Peyer's patch (tissue), 4 donors: Measurements from ENCODE around the gene ZNF273. TPM values are rescaled to one million over a fixed set of nuclear protein-coding genes. Genes with fewer than 3 reads are reported as not detected.

Experiments used
- DNase-seq, 3 donors: peaks; one replicate each; pipeline ENCODE4 v3.0.0-alpha.2; 2017 to 2019
- H3K27ac ChIP-seq, 4 donors: fragments of 200-600 bp; sonication (generic); one replicate each; pipeline ENCODE4 v1.5.1; 2016 to 2019
- H3K27me3 ChIP-seq, 2 donors: fragments of 200-600 bp; sonication (generic); one replicate each; pipeline ENCODE4 v1.5.1; 2019
- H3K36me3 ChIP-seq, 3 donors: fragments of 200-600 bp; sonication (generic); one replicate each; pipeline ENCODE4 v1.5.1; 2016 to 2019
- H3K4me1 ChIP-seq, 4 donors: fragments of 200-600 bp; sonication (generic); one replicate each; pipeline ENCODE4 v1.5.1; 2016 to 2019
- H3K4me3 ChIP-seq, 4 donors: fragments of 200-600 bp; sonication (generic); 1 replicate in 3 of 4; 2 replicates in 1 of 4; pipeline ENCODE4 v1.5.1; 2016 to 2019; ENCODE audit warnings: mild to moderate bottlenecking in 1 of 4
- H3K9me3 ChIP-seq, 4 donors: fragments of 200-600 bp; sonication (generic); one replicate each; pipeline ENCODE4 v1.5.1; 2016 to 2019; ENCODE audit warnings: mild to moderate bottlenecking in 1 of 4
- CTCF ChIP-seq, 6 experiments: fragments of 450-650 bp in 4 of 6; fragments of 200-600 bp in 2 of 6; sonication (generic) in 1 of 6; IDR thresholded peaks; one replicate each; pipeline ENCODE4 v1.5.1; 2017 to 2019; ENCODE audit warnings: antibody characterized with exemption in 6 of 6, mild to moderate bottlenecking in 3 of 6, moderate library complexity in 1 of 6
- POLR2A ChIP-seq, 2 donors: fragments of 450-650 bp; IDR thresholded peaks; one replicate each; pipeline ENCODE4 v1.5.1; 2017; ENCODE audit warnings: antibody characterized with exemption in 2 of 2, mild to moderate bottlenecking in 2 of 2, moderate library complexity in 2 of 2
- total RNA-seq, 4 donors: library from RNA; depleted of rRNA; stranded (reverse); fragments of >200 nt; gene quantifications; one replicate each; pipeline ENCODE4 v1.1.0, GENCODE V29; 2016

ZNF273 gene
- total RNA-seq, 4 donors from 2014 or later: 1.6 to 9.1 (median 3.4) TPM

- Histone ChIP-seq H3K36me3 (no peaks in the 10 kb centered on the region), H3K27me3 (no peaks in the 10 kb centered on the region), H3K9me3 (peaks cover 0 to 3% (median 0%) of the 10 kb centered on the region in 4 donors), H3K27ac (no peak overlapping the region), H3K4me3 (no peak overlapping the region), H3K4me1 (no peaks in the 10 kb centered on the region)
- TF ChIP-seq POLR2A (IDR thresholded peaks at IDR 0.05) (no peak), CTCF (IDR thresholded peaks at IDR 0.05) (no peak)
- DNase-seq: peak in 1 of 3 donors; percentile 23
Measured at GRCh38 chr7:64867863-64868440, 35.1 kb upstream of the ZNF273 start.

GRCh38 chr7:64868499-64868898 lies 34.6 kb upstream of the ZNF273 start:
- Histone ChIP-seq H3K9me3 (peaks cover 0 to 3% (median 0%) of the 10 kb centered on the region in 4 donors), H3K27ac (no peak overlapping the region), H3K27me3 (no peaks in the 10 kb centered on the region), H3K4me3 (no peak overlapping the region), H3K36me3 (no peaks in the 10 kb centered on the region), H3K4me1 (no peaks in the 10 kb centered on the region)
- TF ChIP-seq CTCF (IDR thresholded peaks at IDR 0.05): no peak
- TF ChIP-seq POLR2A (IDR thresholded peaks at IDR 0.05): no peak
- peak in 1 of 3 donors; percentile 26 for DNase-seq

GRCh38 chr7:64869121-64869725 lies 33.9 kb upstream of the ZNF273 start:
- Histone ChIP-seq H3K9me3 (no peaks in the 10 kb centered on the region), H3K27me3 (no peaks in the 10 kb centered on the region), H3K4me1 (no peaks in the 10 kb centered on the region), H3K4me3 (no peak overlapping the region), H3K27ac (no peak overlapping the region), H3K36me3 (no peaks in the 10 kb centered on the region)
- DNase-seq: peak in 1 of 3 donors; percentile 2
- no peak for TF ChIP-seq CTCF (IDR thresholded peaks at IDR 0.05)
- TF ChIP-seq POLR2A (IDR thresholded peaks at IDR 0.05): no peak

- H3K27me3 ChIP-seq: no peaks in the 10 kb centered on the region
- no peaks in the 10 kb centered on the region for H3K4me1 ChIP-seq
- no peaks in the 10 kb centered on the region for H3K9me3 ChIP-seq
- H3K27ac ChIP-seq: no peak overlapping the region
- peak in 1 of 3 donors; percentile 30 for DNase-seq
- no peak for TF ChIP-seq POLR2A (IDR thresholded peaks at IDR 0.05)
- no peak for TF ChIP-seq CTCF (IDR thresholded peaks at IDR 0.05)
- H3K4me3 ChIP-seq: no peak overlapping the region
- H3K36me3 ChIP-seq: no peaks in the 10 kb centered on the region
Measured at GRCh38 chr7:64869912-64870562, 33.0 kb upstream of the ZNF273 start.

- Histone ChIP-seq H3K9me3 (no peaks in the 10 kb centered on the region), H3K4me1 (no peaks in the 10 kb centered on the region), H3K27me3 (no peaks in the 10 kb centered on the region), H3K4me3 (no peak overlapping the region), H3K27ac (no peak overlapping the region), H3K36me3 (no peaks in the 10 kb centered on the region)
- TF ChIP-seq POLR2A (IDR thresholded peaks at IDR 0.05): no peak
- DNase-seq: peak in 1 of 3 donors; percentile 10
Measured at GRCh38 chr7:64870656-64871055, 32.4 kb upstream of the ZNF273 start.

GRCh38 chr7:64871761-64872160 lies 31.3 kb upstream of the ZNF273 start:
- H3K9me3 ChIP-seq: no peaks in the 10 kb centered on the region
- TF ChIP-seq POLR2A (IDR thresholded peaks at IDR 0.05): no peak
- TF ChIP-seq CTCF (IDR thresholded peaks at IDR 0.05): no peak
- H3K36me3 ChIP-seq: no peaks in the 10 kb centered on the region
- no peaks in the 10 kb centered on the region for H3K4me1 ChIP-seq
- peak in 1 of 3 donors; percentile 17 for DNase-seq
- no peak overlapping the region for H3K4me3 ChIP-seq
- no peak overlapping the region for H3K27ac ChIP-seq
- no peaks in the 10 kb centered on the region for H3K27me3 ChIP-seq
